ENCODE results near the gene MYL5.

MYL5 gene

DNA sequence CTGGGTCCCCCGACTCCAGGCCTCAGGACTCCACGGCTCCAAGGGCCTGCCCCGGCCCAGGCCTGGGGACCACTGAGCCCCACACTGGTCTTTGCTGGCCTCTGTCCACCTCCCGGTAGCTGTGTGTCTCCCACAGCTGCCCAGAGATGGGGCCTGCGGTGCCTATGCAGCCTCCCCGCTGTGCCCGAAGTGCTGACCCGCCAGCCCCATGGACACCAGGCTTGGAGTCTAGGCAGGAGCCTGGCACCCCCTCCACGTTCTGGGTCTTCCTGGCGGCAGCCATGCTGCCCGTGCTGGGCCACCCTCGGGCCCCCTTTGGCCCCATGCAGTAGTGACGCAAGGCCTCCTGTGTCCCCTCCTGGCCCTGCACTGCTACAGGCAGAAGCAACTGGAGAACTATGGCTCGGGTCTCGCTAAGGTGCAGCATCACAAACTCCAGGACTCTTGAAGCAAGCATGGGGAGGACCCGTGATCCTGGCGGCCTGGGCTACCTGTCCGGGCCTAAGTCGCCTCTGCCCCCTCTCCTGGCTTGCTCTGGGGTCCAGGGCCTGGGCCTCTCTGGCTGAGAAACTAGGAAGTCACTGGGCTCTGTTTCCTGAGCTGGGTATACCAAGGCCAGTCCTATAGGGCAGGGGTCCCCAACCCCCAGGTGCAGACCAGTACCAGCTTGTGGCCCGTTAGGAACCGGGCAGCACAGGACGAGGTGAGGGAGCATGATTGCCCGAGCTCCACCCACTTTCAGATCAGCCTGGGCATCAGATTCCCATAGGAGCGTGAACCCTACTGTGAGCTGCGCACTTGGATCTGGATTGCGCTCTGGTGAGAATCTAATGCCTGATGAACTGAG lies 917 bp downstream of the MYL5 start:
- peak in 2 of 14 donors; percentile 56 to 61 for DNase-seq

GRCh38 chr4:675980-676870 lies 1.9 kb downstream of the MYL5 start:
- DNase-seq, result no peak

DNA sequence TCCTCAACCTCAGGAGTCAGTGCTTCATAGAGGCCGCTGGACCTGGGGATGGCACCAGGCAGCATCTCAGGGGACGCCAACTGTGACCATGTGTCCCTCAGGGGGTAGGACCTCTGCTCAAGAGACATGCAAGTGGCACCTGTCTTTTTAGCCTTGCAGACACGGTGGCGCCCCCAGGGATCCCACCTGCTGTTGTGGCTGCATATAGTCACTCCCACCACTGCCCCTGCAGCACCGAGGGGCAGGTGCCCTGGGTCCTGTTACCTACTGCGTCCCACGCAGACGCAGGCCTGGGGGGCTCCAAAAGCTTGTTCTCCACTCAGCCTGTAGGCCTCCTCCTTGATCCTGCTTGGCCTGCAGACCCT lies 2.5 kb downstream of the MYL5 start:
- DNase-seq, result no peak

DNA sequence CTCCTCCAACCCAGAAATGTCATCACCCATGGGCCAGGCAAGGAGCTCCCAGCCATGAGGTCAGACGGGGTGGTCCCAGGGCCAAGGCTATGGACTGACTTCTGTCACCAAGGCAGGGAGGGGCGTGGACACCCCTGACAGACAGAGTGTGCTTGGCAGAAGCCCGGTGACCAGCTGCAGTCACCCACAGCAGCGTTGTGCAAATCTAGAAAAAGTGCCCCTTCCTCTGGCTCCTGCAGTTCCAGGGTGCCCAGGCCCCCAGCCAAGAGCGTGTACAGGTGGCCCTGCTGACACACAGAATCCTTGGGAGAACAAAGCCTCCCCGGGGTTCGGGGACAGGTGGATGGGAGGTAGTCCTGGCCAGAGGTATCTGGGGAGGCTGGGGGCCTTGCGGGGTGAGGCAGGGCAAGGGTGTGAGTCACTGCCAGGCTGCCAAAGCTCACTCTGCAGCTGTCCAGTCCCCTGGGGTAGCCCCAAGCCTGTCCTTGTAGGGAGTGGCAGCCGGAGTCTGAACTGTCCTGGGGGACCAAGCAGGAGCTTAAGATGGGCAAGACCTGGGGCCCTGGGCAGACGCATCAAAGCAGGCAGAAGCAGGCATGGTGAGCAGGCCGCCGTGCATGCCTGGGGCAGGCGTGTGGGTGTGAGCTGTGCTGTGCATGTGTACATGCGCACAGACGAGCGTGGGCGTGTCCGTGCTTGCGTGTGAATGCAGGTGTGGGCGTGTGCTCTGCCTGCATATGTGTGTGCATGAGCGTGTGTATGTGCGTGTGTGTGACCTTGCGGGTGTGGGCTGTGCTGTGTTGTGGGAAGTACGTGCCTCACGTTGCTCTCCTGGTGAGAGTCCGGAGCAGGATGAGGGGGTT lies 3.3 kb downstream of the MYL5 start:
- DNase-seq, result no peak

GRCh38 chr4:678331-679103 lies 4.2 kb downstream of the MYL5 start:
- no peak for DNase-seq

DNA sequence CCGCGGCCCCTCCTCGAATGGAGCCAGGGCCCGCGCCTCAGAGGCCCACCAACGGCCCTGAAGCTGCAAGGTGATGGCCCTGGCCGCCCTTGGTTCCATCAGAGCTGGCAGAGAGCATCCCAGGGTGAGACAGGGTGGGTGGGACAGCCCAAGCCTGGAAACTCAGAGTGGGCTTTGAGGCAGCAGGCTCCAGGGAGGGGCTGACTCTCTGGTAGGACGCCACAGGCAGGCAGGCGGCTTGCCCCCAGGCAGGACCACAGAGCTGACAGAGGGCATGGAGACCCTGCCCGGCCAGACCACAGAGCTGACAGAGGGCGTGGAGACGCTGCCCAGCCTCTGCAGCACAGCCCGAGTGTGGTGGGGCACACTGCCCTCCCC lies 4.8 kb downstream of the MYL5 start:
- DNase-seq, result no peak

GRCh38 chr4:679629-680028 lies 5.3 kb downstream of the MYL5 start:
- no peak for DNase-seq

DNA sequence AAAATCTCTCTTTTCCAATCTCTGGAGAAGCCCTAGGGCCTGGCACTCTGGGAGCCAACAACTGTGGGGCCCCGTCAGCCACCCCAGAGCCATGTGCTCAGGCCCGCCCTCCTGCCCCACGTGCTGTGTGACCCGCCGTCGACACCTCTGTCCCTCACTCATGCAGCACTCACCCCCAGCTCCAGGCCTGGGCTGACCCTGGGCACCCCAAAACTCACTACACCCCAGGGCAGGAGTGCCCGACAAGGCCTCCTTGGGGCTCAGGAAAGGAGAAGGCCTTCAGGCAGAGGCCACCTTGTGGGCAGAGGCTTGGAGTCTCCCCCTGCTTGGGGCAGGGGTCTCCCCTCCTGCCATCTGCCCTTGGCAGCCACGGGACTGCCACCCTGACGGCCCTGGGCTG lies 5.7 kb downstream of the MYL5 start:
- DNase-seq, result no peak

DNA sequence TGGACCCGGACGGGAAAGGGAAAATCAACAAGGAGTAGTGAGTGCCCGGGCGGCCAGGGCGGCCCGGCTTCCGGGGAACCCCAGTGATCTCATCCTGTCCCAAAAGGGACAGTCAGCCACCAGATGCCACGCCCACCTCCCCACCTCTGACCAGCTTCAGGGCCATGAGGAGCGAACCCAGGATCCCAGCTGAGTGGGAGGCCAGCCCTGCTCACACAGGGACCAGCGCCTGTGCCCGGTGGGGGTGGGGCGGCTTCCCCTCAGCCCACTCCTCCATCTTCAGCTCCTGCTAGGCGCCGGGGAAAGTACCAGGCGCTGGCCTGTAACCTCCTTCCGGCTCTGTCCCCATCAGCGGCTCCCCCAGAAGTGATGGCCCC lies 6.2 kb downstream of the MYL5 start:
- DNase-seq, result no peak

DNA sequence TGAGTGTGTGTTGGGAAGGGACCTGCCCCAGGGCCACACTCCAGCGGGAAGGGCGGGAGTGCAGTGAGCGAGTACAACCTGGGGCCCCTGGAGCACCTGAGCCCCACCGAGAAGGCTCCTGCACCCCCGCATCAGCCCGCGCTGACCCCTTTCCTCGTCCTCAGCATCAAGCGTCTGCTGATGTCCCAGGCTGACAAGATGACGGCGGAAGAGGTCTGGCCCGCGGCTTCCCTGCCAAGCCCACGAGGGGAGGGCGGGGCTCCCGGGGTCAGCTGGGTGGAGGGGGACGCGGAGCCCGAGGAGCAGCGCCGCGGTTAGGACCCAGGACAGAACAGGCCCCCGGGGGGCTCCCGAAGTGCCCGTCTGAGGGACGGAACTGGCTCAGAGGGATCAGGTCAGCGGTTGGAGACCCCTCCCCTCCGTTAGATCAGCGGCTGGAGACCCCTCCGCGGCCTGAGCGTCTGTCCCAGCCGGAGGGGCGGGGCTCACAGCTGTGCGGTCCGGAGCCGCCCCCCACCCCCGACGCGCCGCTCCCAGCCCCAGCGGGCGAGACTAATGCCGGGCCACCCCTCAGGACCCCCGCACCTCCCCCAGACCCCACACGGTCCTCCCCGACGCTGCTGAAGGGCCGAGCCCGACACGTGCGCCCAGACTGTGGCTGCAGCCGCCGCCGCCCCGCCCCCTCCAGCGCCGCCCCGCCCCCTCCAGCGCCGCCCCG lies 6.7 kb downstream of the MYL5 start:
- DNase-seq, result peak in 4 of 14 donors; percentile 19 to 40 (median 32)

GRCh38 chr4:681736-682451 lies 7.6 kb downstream of the MYL5 start:
- no peak for DNase-seq

DNA sequence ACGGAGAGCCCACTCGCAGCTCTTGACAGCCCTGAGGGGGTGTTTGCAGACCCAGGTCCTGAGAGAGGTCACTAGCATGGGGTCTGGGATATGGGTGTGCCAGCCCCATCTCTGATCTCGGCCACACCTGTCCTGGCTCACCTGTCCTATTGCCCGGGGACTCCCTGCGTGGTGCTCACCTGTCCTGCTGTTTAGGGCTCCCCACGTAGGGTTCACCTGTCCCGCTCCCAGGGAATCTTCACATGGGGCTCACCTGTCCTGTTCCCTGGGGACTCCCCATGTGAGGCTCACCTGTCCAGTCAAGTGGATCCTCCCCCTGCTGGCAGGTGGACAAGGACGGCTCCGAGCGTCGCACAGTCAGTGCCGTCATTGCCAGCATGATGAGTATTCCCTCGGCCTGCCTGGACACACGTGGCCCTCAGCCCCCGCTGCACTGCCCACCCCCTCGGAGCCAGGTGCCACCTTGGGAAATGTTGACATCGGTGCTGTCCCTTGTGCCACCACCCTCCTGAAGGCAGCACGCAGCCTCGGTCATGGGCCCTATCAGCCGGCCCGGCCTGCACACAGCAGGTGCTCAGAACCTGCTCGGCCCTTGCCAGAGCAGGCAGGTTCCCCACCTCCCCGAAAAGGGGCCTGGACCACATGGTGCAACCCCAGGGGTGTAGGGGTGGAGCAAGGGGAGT lies 8.3 kb downstream of the MYL5 start:
- DNase-seq, result no peak

DNA sequence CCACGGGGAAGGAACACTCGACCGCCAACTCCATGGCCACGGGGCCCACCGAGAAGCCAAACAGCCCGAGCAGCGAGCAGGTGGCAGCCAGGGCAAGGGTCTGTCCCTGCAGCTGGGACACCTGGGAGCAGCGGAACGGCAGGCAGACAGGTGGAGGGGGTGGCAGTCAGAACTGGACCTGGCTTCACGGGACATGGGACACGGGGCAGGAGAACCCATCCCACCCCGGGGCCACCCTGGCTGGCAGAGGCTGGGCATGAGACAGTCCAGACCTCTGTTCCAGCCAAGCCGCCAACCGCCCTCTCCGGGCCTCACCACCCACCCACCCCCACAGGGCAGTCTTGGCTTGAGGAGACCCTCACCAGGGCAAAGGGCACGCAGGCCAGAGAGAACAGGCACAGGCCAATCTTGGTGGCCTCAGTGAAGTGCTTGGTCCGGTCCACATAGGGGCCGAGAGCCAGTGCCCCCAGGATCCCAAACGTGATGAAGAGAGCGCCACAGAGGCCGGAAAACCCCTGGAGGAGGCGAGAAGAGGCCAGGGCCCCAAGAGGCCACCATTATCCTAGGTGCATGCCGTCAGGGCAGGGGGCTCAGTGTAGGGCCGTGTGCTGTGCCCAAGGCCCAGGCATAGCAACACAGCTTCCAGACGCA lies 9.0 kb downstream of the MYL5 start:
- DNase-seq, result no peak

DNA sequence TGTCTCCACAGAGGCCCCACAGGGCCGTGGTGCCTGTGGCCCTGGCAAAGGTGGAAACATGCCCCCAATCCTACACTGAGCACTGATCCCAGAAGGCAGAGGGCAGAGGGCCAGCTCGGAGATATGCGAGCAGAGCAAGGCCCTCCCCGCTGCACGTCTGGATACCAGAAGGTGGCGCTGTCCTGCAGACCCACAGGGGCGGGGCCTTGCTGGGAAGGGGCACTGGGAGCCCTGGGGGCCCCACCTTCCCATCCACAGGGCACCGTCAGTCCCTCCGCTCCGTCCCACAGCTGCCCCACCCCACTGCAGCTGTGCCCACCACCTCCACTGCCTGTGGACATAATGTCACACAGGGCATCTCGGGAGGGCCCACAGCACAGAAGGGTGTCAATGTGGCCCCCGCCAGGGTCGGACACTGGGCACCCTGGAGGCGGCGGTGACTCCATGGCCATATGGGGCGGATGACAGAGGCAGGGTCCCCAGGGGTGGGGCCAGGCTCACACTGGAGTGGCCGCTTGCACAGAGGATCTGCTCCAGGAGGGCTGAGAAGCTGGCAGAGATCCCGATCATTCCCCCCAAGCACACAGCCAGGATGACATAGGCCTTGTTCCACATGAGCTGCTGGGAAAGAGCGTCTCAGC lies 9.8 kb downstream of the MYL5 start:
- DNase-seq, result peak in 9 of 14 donors; percentile 18 to 67 (median 43)

GRCh38 chr4:684623-685327 lies 10.4 kb downstream of the MYL5 start:
- DNase-seq, result no peak

DNA sequence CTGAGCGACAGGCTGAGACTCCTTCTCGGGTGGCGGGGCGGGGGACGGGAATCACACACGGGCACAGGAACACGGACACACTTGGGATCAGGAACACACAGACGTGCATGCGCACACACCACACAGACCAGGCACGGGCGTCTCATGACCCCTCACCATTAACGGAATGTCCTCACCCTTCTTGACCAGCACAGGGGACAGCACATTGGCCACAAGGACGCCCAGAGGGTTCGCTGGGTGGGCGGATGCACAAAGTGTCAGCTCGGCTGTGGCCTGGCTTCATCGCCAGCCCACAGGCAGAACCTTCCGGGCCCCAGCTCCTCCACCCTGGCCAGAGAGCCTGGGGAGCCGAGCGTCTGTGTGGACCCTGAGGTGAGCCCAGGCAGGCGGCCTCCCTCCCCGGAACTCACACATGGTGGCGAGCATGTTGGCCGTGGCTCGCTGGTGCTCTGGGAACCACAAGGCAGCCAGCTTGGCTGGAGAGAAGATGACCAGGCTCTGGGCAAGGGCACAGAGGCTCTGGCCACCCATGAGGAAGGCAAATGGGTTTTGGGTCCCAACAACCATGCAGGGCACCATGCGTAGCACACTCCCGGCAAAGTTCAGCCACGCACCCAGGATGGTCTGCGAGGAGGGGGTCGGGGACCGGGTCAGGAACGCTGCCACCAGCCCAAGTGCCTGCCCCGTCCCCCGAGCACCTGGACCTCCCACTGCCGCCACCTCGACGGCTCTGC lies 11.5 kb downstream of the MYL5 start:
- no peak for DNase-seq

DNA sequence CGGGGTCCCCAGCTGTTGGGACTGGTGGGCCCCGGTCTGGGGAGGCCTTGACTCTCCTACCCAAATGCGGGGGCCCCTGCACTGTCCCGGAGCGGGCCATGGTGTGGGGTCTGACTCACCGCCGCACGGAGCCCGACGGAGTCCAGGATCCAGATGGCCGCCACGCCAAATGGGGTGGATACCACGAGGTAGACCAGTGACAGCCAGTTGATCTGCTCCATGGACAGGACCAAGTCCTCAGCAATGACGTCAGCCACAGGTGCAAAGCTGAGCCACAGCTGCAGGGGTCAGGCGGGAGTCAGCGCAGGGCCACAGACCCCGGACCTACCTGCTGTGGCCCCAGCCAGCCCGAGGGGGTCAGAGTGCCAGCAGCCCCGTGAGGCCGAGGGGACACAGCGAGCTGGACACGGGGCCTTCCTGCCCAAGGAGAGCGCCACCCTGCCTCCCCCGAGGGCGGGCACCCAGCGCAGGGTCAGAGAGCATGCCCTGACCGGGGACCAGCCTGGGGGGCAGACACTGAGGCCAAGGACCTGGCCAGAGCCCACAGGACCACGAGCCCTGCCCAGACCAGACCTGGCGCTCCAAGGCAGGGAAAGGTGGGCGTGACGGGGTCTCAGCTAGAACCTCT lies 12.2 kb downstream of the MYL5 start:
- DNase-seq, result no peak
